SK-N-MC (cell line): ENCODE measurements around the gene TIGD6.

Experiments used
- FOXP2 ChIP-seq: optimal IDR thresholded peaks from 2 replicates; pipeline ENCODE3; 2011; ENCODE audit warnings: mild to moderate bottlenecking, moderate library complexity; ENCODE audit not compliant: insufficient read depth; ENCODE audit errors: extremely low read length, control extremely low read depth
- POLR2AphosphoS5 ChIP-seq: IDR thresholded peaks from 2 replicates; pipeline ENCODE4 v1.6.1; 2012; ENCODE audit warnings: mild to moderate bottlenecking, low read depth, low read length, borderline replicate concordance

DNA sequence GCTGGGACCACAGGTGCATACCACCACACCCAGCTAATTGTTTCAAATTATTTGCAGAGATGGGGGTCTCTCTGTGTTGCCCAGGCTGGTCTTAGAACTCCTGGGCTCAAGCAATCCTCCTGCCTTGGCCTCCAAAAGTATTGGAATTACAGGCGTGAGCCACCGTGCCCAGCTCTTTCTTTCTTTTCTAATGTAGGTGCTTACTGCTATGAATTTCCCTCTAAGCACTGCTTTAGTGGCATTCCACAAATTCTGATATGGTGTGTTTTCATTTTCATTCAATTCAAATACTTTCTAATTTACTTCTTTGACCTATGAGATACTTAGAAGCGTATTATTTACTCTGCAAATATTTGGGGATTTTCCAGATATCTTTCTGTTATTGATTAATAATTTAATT is 15.0 kb upstream of the TIGD6 start:
- no peak for TF ChIP-seq POLR2AphosphoS5
- no peak for TF ChIP-seq FOXP2
